Measurements from ENCODE around the gene ARHGEF1.

Gene ARHGEF1

DNA sequence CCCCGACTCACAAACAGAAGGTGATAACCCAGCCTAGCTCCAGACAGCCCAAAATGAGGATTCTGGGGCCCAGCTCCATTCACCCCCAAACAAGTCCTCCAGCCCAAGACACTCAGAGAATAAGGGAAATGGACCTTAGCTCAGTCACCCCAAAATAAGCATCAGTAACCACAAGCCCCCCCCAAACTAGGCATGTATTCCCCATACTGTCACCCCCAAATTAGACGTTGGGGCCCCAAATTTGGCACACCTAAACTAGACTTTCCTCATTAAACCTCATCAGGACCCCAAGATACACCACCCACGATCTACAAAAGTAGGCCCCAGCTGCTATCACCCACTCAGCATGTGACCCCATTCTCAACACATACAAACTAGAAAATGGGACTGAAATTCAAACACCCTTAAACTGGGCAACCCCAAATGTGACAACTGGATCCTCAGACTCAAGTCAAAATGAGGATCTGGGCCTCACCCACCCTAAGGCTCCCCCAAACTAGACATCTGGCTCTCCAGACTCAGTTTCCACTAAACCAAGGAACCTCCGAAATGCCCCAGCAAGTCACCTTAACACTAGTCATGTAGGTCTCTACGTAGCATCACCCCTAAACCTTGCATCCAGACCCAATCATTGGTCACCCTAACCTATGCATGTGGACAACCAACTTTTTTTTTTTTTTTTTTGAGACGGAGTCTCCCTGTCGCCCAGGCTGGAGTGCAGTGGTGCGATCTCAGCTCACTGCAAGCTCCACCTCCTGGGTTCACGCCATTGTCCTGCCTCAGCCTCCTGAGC is 58.6 kb downstream of the ARHGEF1 start:
- WGBS (ENCODE audit: insufficient coverage, insufficient read length): no CpG with 5 or more reads among the region's 9 CpGs
- no peak overlapping the region for H3K27ac ChIP-seq (ENCODE audit: low read length)
- H3K4me1 ChIP-seq (ENCODE audit: control insufficient read depth, insufficient read depth, low read length): no peaks in the 10 kb centered on the region
- no peak for DNase-seq (ENCODE audit: low read depth, low spot score)
- H3K36me3 ChIP-seq (ENCODE audit: control insufficient read depth, insufficient read depth, low read length): no peaks in the 10 kb centered on the region
- peaks cover 22% of the 10 kb centered on the region for H3K27me3 ChIP-seq (ENCODE audit: control insufficient read depth, insufficient read depth, low read length)
- no peak overlapping the region for H3K4me3 ChIP-seq (ENCODE audit: low read length)
- H3K9me3 ChIP-seq (ENCODE audit: control insufficient read depth, insufficient read depth, low read length): no peaks in the 10 kb centered on the region

DNA sequence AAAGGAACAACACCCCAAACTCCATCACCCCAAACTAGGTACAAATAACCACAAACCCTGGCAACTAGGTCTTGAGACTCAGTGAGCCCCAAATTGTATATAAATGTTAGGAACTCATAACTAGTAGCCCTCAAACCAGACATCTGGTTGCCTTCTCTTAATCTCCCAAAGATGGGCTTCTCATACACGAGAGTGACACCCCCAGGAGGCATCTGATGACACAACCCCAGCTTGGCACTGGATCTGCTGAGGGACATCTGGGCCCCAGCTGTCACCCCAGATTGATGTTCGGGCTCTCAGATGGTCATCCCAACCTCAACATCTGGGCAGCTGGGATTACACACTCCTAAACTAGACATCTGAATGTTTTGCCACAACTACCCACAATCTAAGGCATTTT is 61.4 kb downstream of the ARHGEF1 start:
- peaks cover 17% of the 10 kb centered on the region for H3K27me3 ChIP-seq (ENCODE audit: control insufficient read depth, insufficient read depth, low read length)
- WGBS (ENCODE audit: insufficient coverage, insufficient read length): no CpG with 5 or more reads among the region's 2 CpGs
- H3K4me3 ChIP-seq (ENCODE audit: low read length): no peak overlapping the region
- H3K9me3 ChIP-seq (ENCODE audit: control insufficient read depth, insufficient read depth, low read length): no peaks in the 10 kb centered on the region
- no peak for DNase-seq (ENCODE audit: low read depth, low spot score)
- no peak overlapping the region for H3K27ac ChIP-seq (ENCODE audit: low read length)
- H3K4me1 ChIP-seq (ENCODE audit: control insufficient read depth, insufficient read depth, low read length): no peaks in the 10 kb centered on the region
- H3K36me3 ChIP-seq (ENCODE audit: control insufficient read depth, insufficient read depth, low read length): no peaks in the 10 kb centered on the region

GRCh38 chr19:41945135-41945766 is 62.3 kb downstream of the ARHGEF1 start:
- Histone ChIP-seq H3K4me1 (ENCODE audit: control insufficient read depth, insufficient read depth, low read length) (no peaks in the 10 kb centered on the region), H3K27me3 (ENCODE audit: control insufficient read depth, insufficient read depth, low read length) (peaks cover 14% of the 10 kb centered on the region), H3K27ac (ENCODE audit: low read length) (no peak overlapping the region), H3K36me3 (ENCODE audit: control insufficient read depth, insufficient read depth, low read length) (no peaks in the 10 kb centered on the region), H3K4me3 (ENCODE audit: low read length) (no peak overlapping the region), H3K9me3 (ENCODE audit: control insufficient read depth, insufficient read depth, low read length) (no peaks in the 10 kb centered on the region)
- DNase-seq (ENCODE audit: low read depth, low spot score): no peak
- no CpG with 5 or more reads among the region's 8 CpGs for WGBS (ENCODE audit: insufficient coverage, insufficient read length)

GRCh38 chr19:41947091-41947490 is 64.1 kb downstream of the ARHGEF1 start:
- no peak overlapping the region for H3K4me3 ChIP-seq (ENCODE audit: low read length)
- no CpG with 5 or more reads among the region's 3 CpGs for WGBS (ENCODE audit: insufficient coverage, insufficient read length)
- no peak overlapping the region for H3K27ac ChIP-seq (ENCODE audit: low read length)
- no peaks in the 10 kb centered on the region for H3K36me3 ChIP-seq (ENCODE audit: control insufficient read depth, insufficient read depth, low read length)
- H3K4me1 ChIP-seq (ENCODE audit: control insufficient read depth, insufficient read depth, low read length): no peaks in the 10 kb centered on the region
- H3K9me3 ChIP-seq (ENCODE audit: control insufficient read depth, insufficient read depth, low read length): no peaks in the 10 kb centered on the region
- H3K27me3 ChIP-seq (ENCODE audit: control insufficient read depth, insufficient read depth, low read length): no peaks in the 10 kb centered on the region; the same call in 1 of the 2 replicates
- no peak for DNase-seq (ENCODE audit: low read depth, low spot score)

- Histone ChIP-seq H3K27ac (ENCODE audit: low read length) (no peak overlapping the region), H3K27me3 (ENCODE audit: control insufficient read depth, insufficient read depth, low read length) (no peaks in the 10 kb centered on the region; the same call in 1 of the 2 replicates), H3K4me3 (ENCODE audit: low read length) (peak overlapping the region; percentile 27; the same call in 1 of the 2 replicates), H3K9me3 (ENCODE audit: control insufficient read depth, insufficient read depth, low read length) (no peaks in the 10 kb centered on the region), H3K4me1 (ENCODE audit: control insufficient read depth, insufficient read depth, low read length) (no peaks in the 10 kb centered on the region), H3K36me3 (ENCODE audit: control insufficient read depth, insufficient read depth, low read length) (peaks cover 2% of the 10 kb centered on the region)
- WGBS (ENCODE audit: insufficient coverage, insufficient read length): no CpG with 5 or more reads among the region's 12 CpGs
- peak; percentile 82 for DNase-seq (ENCODE audit: low read depth, low spot score)
These were observed 68.7 kb downstream of the ARHGEF1 start for GRCh38 chr19:41951686-41952172.

- Histone ChIP-seq H3K27ac (ENCODE audit: low read length) (no peak overlapping the region), H3K36me3 (ENCODE audit: control insufficient read depth, insufficient read depth, low read length) (peaks cover 4% of the 10 kb centered on the region), H3K9me3 (ENCODE audit: control insufficient read depth, insufficient read depth, low read length) (no peaks in the 10 kb centered on the region), H3K4me3 (ENCODE audit: low read length) (no peak overlapping the region), H3K4me1 (ENCODE audit: control insufficient read depth, insufficient read depth, low read length) (peaks cover 5% of the 10 kb centered on the region), H3K27me3 (ENCODE audit: control insufficient read depth, insufficient read depth, low read length) (no peaks in the 10 kb centered on the region)
- whole genome bisulfite sequencing (ENCODE audit: insufficient coverage, insufficient read length): no CpG with 5 or more reads among the region's 7 CpGs
- no peak for DNase-seq (ENCODE audit: low read depth, low spot score)
These were observed 72.5 kb downstream of the ARHGEF1 start for GRCh38 chr19:41955521-41955920.

DNA sequence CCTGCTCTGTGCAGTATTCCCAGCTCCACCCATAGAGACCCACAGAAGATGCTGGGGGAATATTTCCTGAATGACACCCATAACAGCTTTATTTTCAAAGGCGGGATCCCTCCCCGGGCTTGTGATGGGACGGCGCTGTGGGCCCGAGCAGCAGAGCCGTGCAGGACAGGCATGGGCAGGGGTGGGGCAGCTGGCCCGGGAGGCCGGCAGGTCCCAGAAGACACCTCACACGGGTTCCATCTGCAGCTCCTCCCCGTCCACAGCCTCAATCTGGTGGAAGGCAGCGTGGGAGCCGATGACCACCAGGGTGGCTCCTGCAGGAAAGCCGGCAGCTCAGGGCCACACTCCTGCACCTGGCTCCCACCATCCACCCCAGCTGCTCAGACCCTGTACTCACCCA is 73.6 kb downstream of the ARHGEF1 start:
- Histone ChIP-seq H3K4me3 (ENCODE audit: low read length) (no peak overlapping the region), H3K36me3 (ENCODE audit: control insufficient read depth, insufficient read depth, low read length) (peaks cover 4% of the 10 kb centered on the region), H3K4me1 (ENCODE audit: control insufficient read depth, insufficient read depth, low read length) (peaks cover 5% of the 10 kb centered on the region), H3K27me3 (ENCODE audit: control insufficient read depth, insufficient read depth, low read length) (no peaks in the 10 kb centered on the region), H3K27ac (ENCODE audit: low read length) (no peak overlapping the region), H3K9me3 (ENCODE audit: control insufficient read depth, insufficient read depth, low read length) (no peaks in the 10 kb centered on the region)
- no peak for DNase-seq (ENCODE audit: low read depth, low spot score)
- WGBS (ENCODE audit: insufficient coverage, insufficient read length): no CpG with 5 or more reads among the region's 13 CpGs
